Heart left ventricle (tissue), 16 donors: ENCODE data around the gene ICA1L. TPM values are rescaled to one million over a fixed set of nuclear protein-coding genes. Genes with fewer than 3 reads are reported as not detected.
"Not testable (repeated sequence)": the region's sequence is repeated elsewhere in the genome, so short reads cannot be mapped to it uniquely, and the experiment has no call there.

ENCODE experiments used
- ATAC-seq, 4 donors: fragments of 200-7000 bp; cut with Tn5 transposase; one replicate each; pipeline ENCODE4 v1.9.1; 2020 to 2022; ENCODE audit warnings: moderate library complexity in 4 of 4, mild to moderate bottlenecking in 3 of 4, moderate number of reproducible peaks in 1 of 4
- DNase-seq, 5 donors: peaks; one replicate each; pipeline ENCODE4 v3.0.0-alpha.2; 2020
- H3K27ac ChIP-seq, 12 donors: fragments of 200-600 bp; sonication (generic) in 4 of 12; one replicate each; pipeline versions ENCODE4 v1.5.0 to v1.8.0; 2016 to 2022; ENCODE audit warnings: mild to moderate bottlenecking in 2 of 12
- H3K27me3 ChIP-seq, 9 donors: fragments of 200-600 bp; sonication (generic) in 2 of 9; one replicate each; pipeline versions ENCODE4 v1.5.1 to v1.8.0; 2016 to 2022; ENCODE audit warnings: mild to moderate bottlenecking in 3 of 9
- H3K36me3 ChIP-seq, 9 donors: fragments of 200-600 bp; sonication (generic) in 2 of 9; one replicate each; pipeline versions ENCODE4 v1.5.0 to v1.8.0; 2018 to 2022; ENCODE audit warnings: mild to moderate bottlenecking in 2 of 9
- H3K4me1 ChIP-seq, 12 donors: fragments of 200-600 bp; sonication (generic) in 4 of 12; one replicate each; pipeline versions ENCODE4 v1.5.0 to v1.8.0; 2016 to 2022; ENCODE audit warnings: mild to moderate bottlenecking in 3 of 12
- H3K4me3 ChIP-seq, 12 donors: fragments of 200-600 bp; sonication (generic) in 4 of 12; one replicate each; pipeline versions ENCODE4 v1.5.0 to v1.8.0; 2017 to 2022; ENCODE audit warnings: mild to moderate bottlenecking in 9 of 12, moderate library complexity in 4 of 12
- H3K9me3 ChIP-seq, 12 donors: fragments of 200-600 bp; sonication (generic) in 4 of 12; one replicate each; pipeline versions ENCODE4 v1.5.0 to v1.8.0; 2016 to 2022; ENCODE audit warnings: mild to moderate bottlenecking in 1 of 12
- POLR2A ChIP-seq, 2 donors: fragments of 450-650 bp; IDR thresholded peaks; one replicate each; pipeline ENCODE4 v1.6.1; 2017; ENCODE audit warnings: antibody characterized with exemption in 2 of 2, mild to moderate bottlenecking in 2 of 2, moderate library complexity in 2 of 2
- WGBS, 4 donors: extraction: QIAGEN DNeasy Blood & Tissue Kit in 2 of 4; methylation state at CpG; one replicate each; pipeline versions ENCODE4 v1.1.5 to v1.1.7; 2013 to 2018; 5-methylcytosine and 5-hydroxymethylcytosine counted together
- intact Hi-C, 10 donors: fragments of 100-400 bp; cut with DNase I; formaldehyde crosslinking; loops; one replicate each; pipeline versions ENCODE4 v1.11.1 to v1.14.2; 2022
- polyA plus RNA-seq, 2 donors: library from polyadenylated mRNA; stranded (reverse); fragments of 200-250 nt; gene quantifications; one replicate each; pipeline ENCODE4 v1.2.3, GENCODE V29; 2013
- total RNA-seq, 9 donors: library from RNA; depleted of rRNA in 2 of 9; stranded (reverse); fragments of >200 nt in 2 of 9; fragmentation: NEBNext Ultra II Directional in 3 of 9; extraction: Animal tissue kit (Norgen Biotek cat#: 25700) in 3 of 9; gene quantifications; one replicate each; pipeline versions ENCODE4 v1.1.0 to v1.2.4, GENCODE V29; 2016 to 2023
- TF ChIP-seq, protein P1 (sequence below), 12 donors: fragments of 200-600 bp; sonication (generic) in 4 of 12; IDR thresholded peaks; one replicate each; pipeline versions ENCODE4 v1.5.0 to v1.8.0; 2018 to 2022; ENCODE audit warnings: antibody characterized with exemption in 12 of 12, mild to moderate bottlenecking in 5 of 12
- donor health status: ischemic (EF 13 %, LVEDD 7.1; RV severe dilation, severe dysfunction).
- donor health status: healthy with polysubstance abuse.
- donor health status: DM: no; HTN: yes; CAD: no.
- donor health status: DM: no; HTN: no; CAD: no.
- donor health status: ischemic (EF 25% LVEDD 6.9; RV normal size, moderate dysfunction).
- donor health status: ischemic (EF 25% LVEDD 5.7; RV mildly dilated, moderate dysfunction).
- donor health status: healthy.
- donor health status: DM: yes; HTN: yes; CAD: no.
- donor health status: ischemic (EF 35%, LVEDD 5.7; RV mildly dilated, moderate dysfunction).
- donor health status: nonischemic (EF 11% LVEDD 7.7; RV severe dilation, severe dysfunction).
- donor health status: DM: yes; HTN: yes; CAD: no.
- donor health status: PGD.
- donor health status: ischemic (EF 29% LVEDD 5.4; RV normal size, mild dysfunction).
- donor health status: nonischemic (EF 23%, LVEDD 6.1; RV moderate dilation, normal function).

The ICA1L gene
- total and polyA plus RNA-seq, 11 donors: 1.5 to 9.2 (median 6.0) TPM

- intact Hi-C loops: loop anchor here in 3 of 10 donors (5.0 to 10.0 kb wide), 6 partner anchors 37 to 328 kb away; partner anchors contain the start of genes NBEAL1 (in 2 of the 3), CYP20A1 (in 1 of the 3) and ICA1L (in 1 of the 3)
- Histone ChIP-seq H3K27ac (no peak overlapping the region), H3K27me3 (no peaks in the 10 kb centered on the region), H3K9me3 (peaks cover 0 to 8% (median 0%) of the 10 kb centered on the region in 12 donors), H3K4me3 (peak overlapping the region in 1 of 12 donors; percentile 66), H3K36me3 (peaks cover 0 to 20% (median 16%) of the 10 kb centered on the region in 9 donors), H3K4me1 (peaks cover 0 to 29% (median 17%) of the 10 kb centered on the region in 12 donors)
- ATAC-seq: no peak
- no peak for TF ChIP-seq POLR2A (IDR thresholded peaks at IDR 0.05)
- TF ChIP-seq, protein P1, sequence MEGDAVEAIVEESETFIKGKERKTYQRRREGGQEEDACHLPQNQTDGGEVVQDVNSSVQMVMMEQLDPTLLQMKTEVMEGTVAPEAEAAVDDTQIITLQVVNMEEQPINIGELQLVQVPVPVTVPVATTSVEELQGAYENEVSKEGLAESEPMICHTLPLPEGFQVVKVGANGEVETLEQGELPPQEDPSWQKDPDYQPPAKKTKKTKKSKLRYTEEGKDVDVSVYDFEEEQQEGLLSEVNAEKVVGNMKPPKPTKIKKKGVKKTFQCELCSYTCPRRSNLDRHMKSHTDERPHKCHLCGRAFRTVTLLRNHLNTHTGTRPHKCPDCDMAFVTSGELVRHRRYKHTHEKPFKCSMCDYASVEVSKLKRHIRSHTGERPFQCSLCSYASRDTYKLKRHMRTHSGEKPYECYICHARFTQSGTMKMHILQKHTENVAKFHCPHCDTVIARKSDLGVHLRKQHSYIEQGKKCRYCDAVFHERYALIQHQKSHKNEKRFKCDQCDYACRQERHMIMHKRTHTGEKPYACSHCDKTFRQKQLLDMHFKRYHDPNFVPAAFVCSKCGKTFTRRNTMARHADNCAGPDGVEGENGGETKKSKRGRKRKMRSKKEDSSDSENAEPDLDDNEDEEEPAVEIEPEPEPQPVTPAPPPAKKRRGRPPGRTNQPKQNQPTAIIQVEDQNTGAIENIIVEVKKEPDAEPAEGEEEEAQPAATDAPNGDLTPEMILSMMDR (IDR thresholded peaks at IDR 0.05): no peak
- WGBS, 4 donors: 92 to 94% (median 93%) methylated on average over 6 of the region's 6 CpGs
- no peak for DNase-seq
Measured at GRCh38 chr2:202909394-202910192, 38.0 kb upstream of the ICA1L start.

DNA sequence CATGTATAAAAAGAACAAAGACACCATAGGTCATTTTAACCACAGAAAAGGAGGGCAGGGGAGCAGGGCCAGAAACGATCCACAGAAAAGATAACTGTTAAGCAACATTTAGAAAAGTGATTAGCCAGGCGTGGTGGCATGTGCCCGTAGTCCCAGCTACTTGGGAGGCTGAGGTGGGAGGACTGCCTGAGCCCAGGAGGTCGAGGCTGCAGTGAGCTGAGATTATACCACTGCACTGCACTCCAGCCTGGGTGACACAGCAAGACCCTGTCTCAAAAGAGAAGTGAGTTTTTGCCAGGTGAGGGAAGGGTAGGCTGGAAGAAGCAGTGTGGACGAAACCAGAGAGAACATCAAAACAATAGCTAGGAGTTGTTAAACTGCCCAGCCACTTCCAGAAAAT lies 36.6 kb upstream of the ICA1L start:
- H3K9me3 ChIP-seq: peaks cover 0 to 13% (median 0%) of the 10 kb centered on the region in 12 donors
- TF ChIP-seq, protein P1 (IDR thresholded peaks at IDR 0.05): no peak
- no peak for TF ChIP-seq POLR2A (IDR thresholded peaks at IDR 0.05)
- peaks cover 0 to 20% (median 16%) of the 10 kb centered on the region in 9 donors for H3K36me3 ChIP-seq
- peaks cover 0 to 28% (median 15%) of the 10 kb centered on the region in 12 donors for H3K4me1 ChIP-seq
- H3K4me3 ChIP-seq: no peak overlapping the region
- no peaks in the 10 kb centered on the region for H3K27me3 ChIP-seq
- WGBS, 4 donors: 79 to 83% (median 80%) methylated on average over 5 of the region's 5 CpGs
- intact Hi-C loops: no loop called here
- no peak overlapping the region for H3K27ac ChIP-seq
- no peak for DNase-seq
- ATAC-seq: no peak

GRCh38 chr2:202905507-202905906 lies 33.9 kb upstream of the ICA1L start:
- intact Hi-C loops, H3K27ac ChIP-seq, H3K4me3 ChIP-seq, DNase-seq, ATAC-seq, H3K27me3 ChIP-seq: not testable (repeated sequence)
- peaks cover 0 to 16% (median 8%) of the 10 kb centered on the region in 12 donors for H3K4me1 ChIP-seq
- peaks cover 0 to 38% (median 19%) of the 10 kb centered on the region in 9 donors for H3K36me3 ChIP-seq
- H3K9me3 ChIP-seq: peaks cover 0 to 13% (median 0%) of the 10 kb centered on the region in 12 donors

GRCh38 chr2:202885190-202885589 lies 13.6 kb upstream of the ICA1L start:
- intact Hi-C loops: loop anchor here in 1 of 10 donors (10.0 kb wide), 1 partner anchor 290 kb away; no protein-coding TSS in a partner anchor
- H3K27ac ChIP-seq: peak overlapping the region in 2 of 12 donors; percentile 30 to 48
- no peak overlapping the region for H3K4me3 ChIP-seq
- ATAC-seq: peak in 3 of 4 donors; percentile 53 to 76 (median 61)
- H3K9me3 ChIP-seq: no peaks in the 10 kb centered on the region
- H3K36me3 ChIP-seq: peaks cover 0 to 81% (median 68%) of the 10 kb centered on the region in 9 donors
- no peak for TF ChIP-seq POLR2A (IDR thresholded peaks at IDR 0.05)
- TF ChIP-seq, protein P1 (IDR thresholded peaks at IDR 0.05): no peak
- no peaks in the 10 kb centered on the region for H3K27me3 ChIP-seq
- no peak for DNase-seq
- 62 to 75% (median 69%) methylated on average over 7 of the region's 7 CpGs for WGBS, 4 donors
- H3K4me1 ChIP-seq: peaks cover 0 to 8% (median 0%) of the 10 kb centered on the region in 12 donors
